SK-N-SH (cell line): ENCODE results near the gene OPCML.
A peak's percentile ranks its signal among the peaks of the same experiment; 100 is the strongest.

Experiments used
- CHD2 ChIP-seq: fragments of 150-350 bp; IDR thresholded peaks from 2 replicates; pipeline ENCODE4 v1.6.1; 2018; ENCODE audit warnings: low read length; ENCODE audit not compliant: partially characterized antibody
- MXI1 ChIP-seq: IDR thresholded peaks from 2 replicates; pipeline ENCODE4 v1.6.1; 2012; ENCODE audit warnings: mild to moderate bottlenecking, low read depth, low read length, improper control_type of control experiment
- POLR2AphosphoS5 ChIP-seq: IDR thresholded peaks from 2 replicates; pipeline ENCODE4 v1.6.1; 2012; ENCODE audit warnings: low read depth, low read length
- SIN3A ChIP-seq: IDR thresholded peaks from 2 replicates; pipeline ENCODE4 v1.6.1; 2012; ENCODE audit warnings: low read depth, mild to moderate bottlenecking, low read length, moderate library complexity, borderline replicate concordance
- YY1 ChIP-seq: IDR thresholded peaks from 2 replicates; pipeline ENCODE4 v1.4.0; 2012; ENCODE audit warnings: low read depth, mild to moderate bottlenecking
- TF ChIP-seq, protein P1 (sequence below): fragments of 200-600 bp; sonication (generic); IDR thresholded peaks from 2 replicates; pipeline ENCODE4 v1.6.1; 2017; ENCODE audit warnings: antibody characterized with exemption, mild to moderate bottlenecking, moderate library complexity

- TF ChIP-seq SIN3A (no peak), POLR2AphosphoS5 (no peak), CHD2 (no peak), YY1 (no peak), MXI1 (no peak)
- TF ChIP-seq, protein P1, sequence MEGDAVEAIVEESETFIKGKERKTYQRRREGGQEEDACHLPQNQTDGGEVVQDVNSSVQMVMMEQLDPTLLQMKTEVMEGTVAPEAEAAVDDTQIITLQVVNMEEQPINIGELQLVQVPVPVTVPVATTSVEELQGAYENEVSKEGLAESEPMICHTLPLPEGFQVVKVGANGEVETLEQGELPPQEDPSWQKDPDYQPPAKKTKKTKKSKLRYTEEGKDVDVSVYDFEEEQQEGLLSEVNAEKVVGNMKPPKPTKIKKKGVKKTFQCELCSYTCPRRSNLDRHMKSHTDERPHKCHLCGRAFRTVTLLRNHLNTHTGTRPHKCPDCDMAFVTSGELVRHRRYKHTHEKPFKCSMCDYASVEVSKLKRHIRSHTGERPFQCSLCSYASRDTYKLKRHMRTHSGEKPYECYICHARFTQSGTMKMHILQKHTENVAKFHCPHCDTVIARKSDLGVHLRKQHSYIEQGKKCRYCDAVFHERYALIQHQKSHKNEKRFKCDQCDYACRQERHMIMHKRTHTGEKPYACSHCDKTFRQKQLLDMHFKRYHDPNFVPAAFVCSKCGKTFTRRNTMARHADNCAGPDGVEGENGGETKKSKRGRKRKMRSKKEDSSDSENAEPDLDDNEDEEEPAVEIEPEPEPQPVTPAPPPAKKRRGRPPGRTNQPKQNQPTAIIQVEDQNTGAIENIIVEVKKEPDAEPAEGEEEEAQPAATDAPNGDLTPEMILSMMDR: peak; percentile 48
Measured at GRCh38 chr11:133082841-133083488, 449.3 kb downstream of the OPCML start.
